OCI-LY7 (cell line): ENCODE results near the gene TSC22D2. TPM values are rescaled to one million over a fixed set of nuclear protein-coding genes. Genes with fewer than 3 reads are reported as not detected.

Source experiments
- total RNA-seq, 2 experiments: library from RNA; depleted of rRNA in 1 of 2; stranded (reverse); fragments of >200 nt in 1 of 2; shearing (Covaris generic) in 1 of 2; gene quantifications; 2 replicates each; pipeline ENCODE4 v1.2.3, GENCODE V29; 2014 to 2022

The TSC22D2 gene
- total RNA-seq, 2 experiments from 2014 or later, result 5.9 to 24.2 TPM

Other genes with a start within 250 kb of the TSC22D2 start
- 182 and 183 TPM in 2 replicates for gene SERP1, start 138.2 kb downstream of the TSC22D2 start, total RNA-seq (2014; rRNA removed; shearing (Covaris generic))
- 97.4 and 101 TPM in 2 replicates for gene SERP1, start 138.2 kb downstream of the TSC22D2 start, total RNA-seq (2022)
- gene EIF2A, start 138.5 kb downstream of the TSC22D2 start, total RNA-seq (2014; rRNA removed; shearing (Covaris generic)), result 85.6 and 86.0 TPM in 2 replicates
- gene EIF2A, start 138.5 kb downstream of the TSC22D2 start, total RNA-seq (2022), result 105 and 130 TPM in 2 replicates
- 36.8 and 60.7 TPM in 2 replicates for gene SELENOT, start 195.0 kb downstream of the TSC22D2 start, total RNA-seq (2014; rRNA removed; shearing (Covaris generic))
- gene SELENOT, start 195.0 kb downstream of the TSC22D2 start, total RNA-seq (2022), result 70.1 and 71.8 TPM in 2 replicates